ENCODE data around the gene YWHAB. TPM values are rescaled to one million over a fixed set of nuclear protein-coding genes. Genes with fewer than 3 reads are reported as not detected.

The YWHAB gene
- total and polyA plus RNA-seq, 2 donors (not counting 1 experiment from before 2014, with no cell fraction given) = 80.3 to 200 TPM

- intact Hi-C loops (cut with micrococcal nuclease) = no loop called here
- H3K9ac ChIP-seq (ENCODE audit: low read length) = no peak overlapping the region
- H3K4me2 ChIP-seq (replicated peaks; ENCODE audit: low read depth, low read length, poor library complexity, severe bottlenecking) = no peak overlapping the region
- H3K4me3 ChIP-seq (ENCODE audit: control extremely low read depth in 1 of 5, extremely low read depth in 1 of 5, insufficient read depth in 1 of 5, low read depth in 2 of 5, low read length in 4 of 5) = no peak overlapping the region
- TF ChIP-seq CTCF (IDR thresholded peaks at IDR 0.05) (no peak), EZH2 (IDR thresholded peaks at IDR 0.05; ENCODE audit: borderline replicate concordance, insufficient read depth, low read depth, low read length, poor library complexity, severe bottlenecking) (no peak)
- H3K27me3 ChIP-seq (replicated peaks in 1 of 4; ENCODE audit: control extremely low read depth in 1 of 4, control insufficient read depth in 3 of 4, insufficient read depth in 4 of 4, low read length in 3 of 4) = no peaks in the 10 kb centered on the region
- Mint-ChIP-seq H3K4me3 (no peak overlapping the region), H3K9me3 (ENCODE audit: insufficient read depth) (no peaks in the 10 kb centered on the region), H3K4me1 (no peaks in the 10 kb centered on the region), H3K27ac (no peak overlapping the region), H3K27me3 (no peaks in the 10 kb centered on the region)
- no peak overlapping the region for H2AFZ ChIP-seq (ENCODE audit: insufficient read depth, low read depth, low read length, poor library complexity, severe bottlenecking)
- H3K4me1 ChIP-seq (ENCODE audit: control insufficient read depth in 2 of 2, insufficient read depth in 2 of 2, low read length in 2 of 2) = no peaks in the 10 kb centered on the region
- WGBS (ENCODE audit: insufficient coverage) = over 99% methylated on average over 10 of the region's 10 CpGs
- H3K9me3 ChIP-seq (ENCODE audit: control extremely low read depth in 1 of 3, control insufficient read depth in 2 of 3, insufficient read depth in 1 of 3, low read length in 2 of 3) = no peaks in the 10 kb centered on the region
- no peaks in the 10 kb centered on the region for H4K20me1 ChIP-seq (ENCODE audit: control insufficient read depth, insufficient read depth, low read length, poor library complexity, severe bottlenecking)
- H3K36me3 ChIP-seq (replicated peaks in 1 of 2; ENCODE audit: control extremely low read depth in 1 of 2, control insufficient read depth in 1 of 2, extremely low read depth in 1 of 2, insufficient read depth in 2 of 2, low read length in 1 of 2) = peaks cover 0 to 62% of the 10 kb centered on the region in 2 experiments
- H3K27ac ChIP-seq (ENCODE audit: low read length in 2 of 2) = no peak overlapping the region
- CTCF ChIA-PET = no interaction called here
- ATAC-seq (ENCODE audit: low read depth) = no peak
- no peak for DNase-seq
- POLR2A ChIA-PET = interaction anchor here (0.5 kb wide), 1 partner anchor 35 kb away, joined by 5 read pairs; no protein-coding TSS in a partner anchor
- H3K79me2 ChIP-seq (ENCODE audit: control insufficient read depth, insufficient read depth, low read length) = no peaks in the 10 kb centered on the region
Observed at GRCh38 chr20:44936510-44936909, 51.0 kb downstream of the YWHAB start.

GRCh38 chr20:44938637-44939036, 53.1 kb downstream of the YWHAB start:
- no peak overlapping the region for H3K27ac ChIP-seq (ENCODE audit: low read length in 2 of 2)
- CTCF ChIA-PET = no interaction called here
- peaks cover 5% of the 10 kb centered on the region for H4K20me1 ChIP-seq (ENCODE audit: control insufficient read depth, insufficient read depth, low read length, poor library complexity, severe bottlenecking)
- peaks cover 0 to 69% of the 10 kb centered on the region in 2 experiments for H3K36me3 ChIP-seq (replicated peaks in 1 of 2; ENCODE audit: control extremely low read depth in 1 of 2, control insufficient read depth in 1 of 2, extremely low read depth in 1 of 2, insufficient read depth in 2 of 2, low read length in 1 of 2)
- Mint-ChIP-seq H3K27me3 (no peaks in the 10 kb centered on the region), H3K27ac (no peak overlapping the region), H3K4me1 (no peaks in the 10 kb centered on the region), H3K4me3 (no peak overlapping the region), H3K9me3 (ENCODE audit: insufficient read depth) (no peaks in the 10 kb centered on the region)
- DNase-seq (no peak), ATAC-seq (ENCODE audit: low read depth) (no peak)
- 92% methylated on average over 9 of the region's 9 CpGs for WGBS (ENCODE audit: insufficient coverage)
- no peaks in the 10 kb centered on the region for H3K79me2 ChIP-seq (ENCODE audit: control insufficient read depth, insufficient read depth, low read length)
- H3K4me2 ChIP-seq (replicated peaks; ENCODE audit: low read depth, low read length, poor library complexity, severe bottlenecking) = no peak overlapping the region
- H3K27me3 ChIP-seq (replicated peaks in 1 of 4; ENCODE audit: control extremely low read depth in 1 of 4, control insufficient read depth in 3 of 4, insufficient read depth in 4 of 4, low read length in 3 of 4) = no peaks in the 10 kb centered on the region
- TF ChIP-seq CTCF (IDR thresholded peaks at IDR 0.05) = no peak
- no peak for TF ChIP-seq EZH2 (IDR thresholded peaks at IDR 0.05; ENCODE audit: borderline replicate concordance, insufficient read depth, low read depth, low read length, poor library complexity, severe bottlenecking)
- H3K4me1 ChIP-seq (ENCODE audit: control insufficient read depth in 2 of 2, insufficient read depth in 2 of 2, low read length in 2 of 2) = no peaks in the 10 kb centered on the region
- intact Hi-C loops (cut with micrococcal nuclease) = no loop called here
- no peak overlapping the region for H2AFZ ChIP-seq (ENCODE audit: insufficient read depth, low read depth, low read length, poor library complexity, severe bottlenecking)
- no peaks in the 10 kb centered on the region for H3K9me3 ChIP-seq (ENCODE audit: control extremely low read depth in 1 of 3, control insufficient read depth in 2 of 3, insufficient read depth in 1 of 3, low read length in 2 of 3)
- no peak overlapping the region for H3K9ac ChIP-seq (ENCODE audit: low read length)
- POLR2A ChIA-PET = no interaction called here
- no peak overlapping the region for H3K4me3 ChIP-seq (ENCODE audit: control extremely low read depth in 1 of 5, extremely low read depth in 1 of 5, insufficient read depth in 1 of 5, low read depth in 2 of 5, low read length in 4 of 5)

All from B cell (primary cell).